Lung microvascular endothelial cell (primary cell): Measurements from ENCODE around the gene DDX1. TPM values are rescaled to one million over a fixed set of nuclear protein-coding genes. Genes with fewer than 3 reads are reported as not detected.

Experiments
- DNase-seq, 2 donors: peaks; one replicate each; pipeline versions ENCODE4 v3.0.0 to v3.0.0-alpha.2; 2010; ENCODE audit warnings: low read depth in 2 of 2
- total RNA-seq: library from RNA; depleted of rRNA; stranded (reverse); fragments of >200 nt; gene quantifications from 2 replicates; pipeline ENCODE4 v1.2.1, GENCODE V29; 2014

Gene DDX1
- total RNA-seq, 1 donor from 2014 or later, result 61.5 TPM

- DNase-seq, result no peak
Observed at GRCh38 chr2:15628899-15629855, 37.5 kb downstream of the DDX1 start.

DNA sequence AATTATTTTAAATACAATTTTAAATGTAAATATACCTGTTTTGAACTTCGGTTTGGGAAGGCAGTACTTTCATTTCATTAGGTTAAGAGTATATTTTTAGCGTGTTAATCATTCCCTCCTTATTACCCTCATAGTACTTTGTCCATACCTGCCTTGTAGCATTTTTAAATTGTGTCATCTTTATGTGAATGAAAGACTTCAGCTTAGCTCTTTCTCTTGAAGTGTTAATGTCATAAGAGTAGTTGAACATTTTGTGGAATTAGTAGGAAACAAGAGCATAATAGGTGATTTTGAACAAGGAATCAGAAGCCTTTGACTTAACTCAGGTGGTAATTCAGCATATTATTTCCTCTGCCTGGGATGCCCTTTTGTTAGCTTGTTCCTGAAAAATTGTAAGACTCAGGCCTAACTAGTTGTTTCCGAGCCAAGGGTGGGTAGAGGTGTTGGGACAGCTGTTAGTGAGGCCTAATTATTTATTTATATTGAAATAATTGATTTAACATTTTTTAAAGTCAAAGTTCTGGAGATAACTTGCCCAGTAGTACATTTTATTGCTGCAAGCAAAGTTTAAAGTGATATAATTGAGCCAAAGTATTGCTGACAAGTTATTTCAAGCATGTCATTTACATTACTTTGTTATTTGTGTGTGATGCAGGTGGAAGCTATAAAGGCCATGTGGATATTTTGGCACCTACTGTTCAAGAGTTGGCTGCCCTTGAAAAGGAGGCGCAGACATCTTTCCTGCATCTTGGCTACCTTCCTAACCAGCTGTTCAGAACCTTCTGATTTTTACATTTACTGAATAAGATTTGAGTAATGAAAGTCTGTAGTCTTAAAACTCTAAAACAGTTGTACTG, 38.7 kb downstream of the DDX1 start:
- DNase-seq, result no peak

DNA sequence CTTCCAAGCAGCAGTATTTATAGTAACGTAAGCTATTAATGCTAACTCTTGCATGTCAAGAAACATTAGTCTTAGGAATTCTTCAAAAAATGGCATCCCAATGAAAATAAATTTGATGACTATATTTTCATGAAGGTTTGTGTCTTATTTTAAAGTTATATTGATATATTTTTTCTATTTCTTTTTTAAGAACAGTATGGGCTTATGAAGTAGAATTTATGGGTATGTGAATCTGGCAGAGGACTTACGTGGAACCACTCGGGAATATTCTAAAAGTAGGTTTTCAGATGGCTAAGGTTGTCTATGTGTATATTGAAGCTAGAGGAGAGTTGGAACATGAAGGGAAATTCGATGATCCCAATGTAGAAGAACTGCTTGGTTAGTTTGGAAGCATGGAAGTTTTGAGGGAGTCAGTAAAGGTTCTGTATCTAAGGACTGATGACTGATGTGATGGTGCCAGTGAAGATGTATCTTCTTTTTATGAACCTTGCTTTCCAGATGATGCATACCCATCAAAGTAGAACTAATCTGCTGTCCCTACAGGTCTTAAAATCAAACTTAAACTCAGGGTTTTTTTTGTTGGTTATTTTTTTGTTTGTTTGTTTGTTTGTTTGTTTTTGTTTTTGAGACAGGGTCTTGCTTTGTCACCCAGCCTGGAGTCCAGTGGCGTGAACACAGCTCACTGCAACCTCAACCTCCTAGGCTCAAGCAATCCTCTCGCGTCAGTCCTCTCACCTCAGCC, 39.5 kb downstream of the DDX1 start:
- DNase-seq, result no peak

GRCh38 chr2:15631883-15632282, 40.2 kb downstream of the DDX1 start:
- no peak for DNase-seq

DNA sequence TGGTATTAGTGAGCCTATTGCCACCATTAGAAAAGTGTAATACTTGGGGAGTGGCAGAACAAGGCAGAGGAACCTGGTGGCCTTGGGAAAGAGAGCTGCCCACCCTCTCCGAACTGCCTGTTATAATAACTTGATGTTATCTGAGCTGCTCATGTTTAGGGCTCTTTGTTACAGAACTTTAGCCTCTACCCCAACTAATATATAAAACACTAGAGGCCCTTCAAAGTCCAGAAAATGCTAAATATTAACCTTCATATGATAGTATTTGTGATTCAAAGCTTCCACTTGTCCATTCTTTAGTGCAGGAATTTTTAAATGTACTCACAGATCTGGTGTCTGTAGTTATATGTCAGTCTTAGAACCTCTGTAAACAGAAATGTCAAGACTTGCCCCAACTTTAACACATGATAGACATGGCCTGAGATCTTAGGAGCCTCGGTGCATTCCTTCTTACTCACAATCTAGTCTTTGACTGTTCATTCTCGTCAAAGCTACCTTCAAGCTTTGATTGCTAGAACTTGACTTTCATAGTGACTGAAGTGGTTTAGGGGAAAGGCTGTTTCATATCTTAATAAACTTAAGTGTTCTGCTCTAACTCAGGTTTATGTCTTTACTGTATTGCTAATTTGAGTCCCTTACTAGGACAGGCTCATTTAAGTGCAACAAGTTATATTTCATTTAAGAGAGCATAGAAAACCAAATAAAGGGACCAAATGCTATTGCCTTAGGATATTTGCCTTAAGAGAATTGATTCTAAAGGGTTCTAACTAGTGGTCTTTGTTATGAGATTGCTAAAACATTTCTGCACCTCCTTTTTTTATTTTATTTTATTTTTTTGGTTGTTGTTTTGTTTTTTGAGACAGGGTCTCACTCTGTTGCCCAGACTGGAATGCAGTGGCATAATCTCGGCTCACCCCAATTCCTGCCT, 41.6 kb downstream of the DDX1 start:
- no peak for DNase-seq

- DNase-seq, result no peak
Observed at GRCh38 chr2:15633971-15634346, 42.3 kb downstream of the DDX1 start.

DNA sequence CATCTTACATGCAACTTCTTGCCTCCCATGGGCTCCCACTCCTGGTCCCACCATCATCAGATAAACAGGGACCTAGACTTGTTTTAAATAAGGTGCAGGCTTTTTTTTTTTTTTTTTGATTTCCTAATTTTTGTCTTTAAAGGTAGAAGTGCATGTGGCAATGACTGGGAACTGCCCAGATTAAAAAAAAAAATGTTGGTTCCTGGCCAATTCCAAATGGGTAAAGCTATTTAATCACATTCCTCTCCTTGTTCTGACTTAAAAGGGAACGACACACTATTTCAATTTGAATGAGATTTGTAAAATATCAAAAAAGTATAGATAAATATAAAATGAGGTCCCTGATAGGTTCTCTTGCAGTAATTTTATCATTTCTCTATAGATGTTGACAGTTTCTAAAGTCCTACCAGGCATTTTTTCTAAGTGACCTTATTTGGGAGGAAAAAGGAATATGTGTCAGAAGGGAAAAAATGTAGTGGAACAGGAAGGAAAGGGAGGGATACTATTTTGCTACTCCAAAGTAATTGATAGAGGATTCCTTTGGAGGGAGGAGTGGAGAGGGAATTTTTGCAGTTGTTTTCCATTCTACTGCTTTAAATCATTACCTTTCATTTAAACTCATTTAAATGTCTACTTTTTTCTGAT, 43.3 kb downstream of the DDX1 start:
- DNase-seq, result peak; percentile 55 to 90

DNA sequence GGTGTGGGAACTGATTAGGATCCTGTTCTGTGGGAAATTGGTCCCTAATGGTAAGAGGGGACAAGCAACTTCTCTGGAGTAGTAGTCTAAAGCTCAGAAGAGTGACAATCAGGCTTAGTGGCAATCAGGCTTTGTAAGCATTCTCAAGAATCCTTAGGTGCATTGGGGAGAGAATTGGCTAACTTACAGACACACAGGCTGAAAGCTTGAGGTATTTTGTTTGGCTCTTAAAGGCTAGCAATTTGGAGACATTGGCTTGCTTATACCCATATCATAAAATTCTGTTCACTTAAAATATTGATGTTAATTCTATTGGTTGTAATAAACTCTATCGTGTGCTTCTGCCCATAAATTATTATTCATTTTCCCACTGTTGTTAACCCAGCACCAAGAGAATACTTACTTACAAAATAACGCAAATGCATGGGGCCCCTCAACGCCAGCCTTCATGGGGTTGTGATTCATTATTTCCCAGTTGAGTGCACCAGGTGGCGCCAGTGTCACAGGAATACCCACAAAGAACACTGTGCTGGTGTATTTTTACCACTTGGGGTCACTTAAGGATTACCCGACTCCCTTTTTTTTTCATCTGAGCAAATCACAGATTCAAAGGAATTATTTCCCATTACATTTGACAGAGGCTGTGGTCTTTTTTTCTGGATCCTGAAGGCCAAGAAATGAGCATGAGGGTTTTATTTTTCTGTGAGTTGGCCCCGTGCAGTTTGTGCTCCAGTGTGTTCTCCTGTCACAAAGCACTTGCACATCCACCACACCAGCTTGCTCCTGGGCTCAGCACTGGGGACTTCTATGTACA, 45.5 kb downstream of the DDX1 start:
- peak; percentile 83 to 92 for DNase-seq

DNA sequence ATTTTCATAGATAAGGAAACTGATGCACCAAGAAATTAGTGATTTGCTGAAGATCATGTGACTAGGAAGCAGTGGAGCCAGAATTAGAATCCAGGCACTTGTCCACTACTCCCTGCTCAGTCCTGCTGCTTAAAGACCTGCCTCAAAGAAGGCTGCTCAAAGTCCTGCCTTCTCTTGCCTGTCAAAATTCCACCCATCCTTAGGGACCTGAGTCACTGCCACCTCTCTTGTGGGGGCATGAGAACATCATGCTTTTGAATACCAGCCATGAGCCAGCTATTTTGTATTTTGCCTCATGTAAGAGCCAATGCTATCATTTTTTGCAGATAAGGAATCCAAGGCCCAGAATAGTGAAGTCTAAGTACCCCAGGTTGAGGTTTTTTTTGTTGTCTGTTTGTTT, 47.1 kb downstream of the DDX1 start:
- DNase-seq, result peak in 1 of 2 donors; percentile 14

DNA sequence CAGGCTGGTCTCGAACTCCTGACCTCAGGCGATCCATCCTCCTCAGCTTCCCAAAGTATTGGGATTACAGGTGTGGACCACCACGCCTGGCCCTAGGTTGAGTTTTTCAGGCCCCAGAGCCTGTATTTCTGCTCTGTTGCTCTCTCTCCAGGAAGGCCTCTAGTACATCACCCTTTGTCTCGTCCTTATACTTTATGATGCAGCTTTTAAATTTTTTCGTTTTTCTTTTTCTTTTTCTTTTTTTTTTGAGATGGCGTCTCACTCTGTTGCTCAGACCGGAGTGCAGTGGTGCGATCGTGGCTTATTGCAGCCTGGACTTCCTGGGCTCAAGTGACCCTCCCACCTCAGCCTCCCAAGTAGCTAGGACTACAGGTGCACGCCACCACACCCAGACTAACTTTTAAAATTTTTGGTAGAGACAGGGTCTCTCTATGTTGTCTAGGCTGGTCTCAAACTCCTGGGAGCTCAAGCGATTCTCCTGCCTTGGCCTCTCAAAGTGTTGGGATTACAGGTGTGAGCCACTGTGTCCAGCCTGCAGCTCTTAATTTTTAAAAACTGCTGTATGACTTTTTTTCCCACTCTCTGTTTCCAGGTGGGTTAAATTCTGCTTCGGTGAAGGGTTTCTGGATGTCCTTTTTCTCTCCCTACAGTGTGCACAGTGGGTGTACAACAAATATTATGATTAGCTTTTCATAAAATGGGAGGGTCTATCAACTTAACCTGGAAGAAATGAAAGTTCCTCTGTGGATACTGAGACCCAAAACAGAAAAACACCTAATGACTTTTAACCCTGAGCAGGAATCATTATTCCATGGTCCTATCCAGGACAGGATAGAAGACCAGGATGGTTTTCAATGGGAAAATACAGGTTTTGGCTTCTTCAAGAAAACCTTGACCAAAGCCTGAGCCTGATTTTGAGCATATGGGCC, 47.9 kb downstream of the DDX1 start:
- no peak for DNase-seq

DNA sequence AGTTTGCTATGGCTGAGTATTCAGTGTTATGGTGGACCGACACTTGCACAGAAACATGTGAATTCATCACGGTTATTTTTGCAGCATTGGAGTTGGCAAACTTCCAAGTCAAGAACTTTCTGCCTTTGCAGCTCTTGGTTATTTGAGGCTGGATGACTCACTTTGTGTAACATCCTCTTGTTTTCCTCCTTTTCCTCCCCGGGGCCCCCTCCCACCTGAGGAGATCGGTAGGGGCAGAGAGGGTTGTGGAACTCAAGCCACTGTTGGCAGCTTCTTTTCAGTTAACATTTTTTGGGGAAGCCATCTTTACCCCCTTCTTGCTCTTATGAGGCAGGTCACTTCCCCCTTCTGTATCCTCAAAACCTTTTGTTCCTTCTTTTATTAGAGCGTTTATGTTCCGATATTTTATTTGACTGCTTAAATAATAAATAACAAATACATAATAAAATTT, 48.6 kb downstream of the DDX1 start:
- DNase-seq, result peak; percentile 96 to 97

- DNase-seq, result no peak
Observed at GRCh38 chr2:15640784-15641183, 49.1 kb downstream of the DDX1 start.

DNA sequence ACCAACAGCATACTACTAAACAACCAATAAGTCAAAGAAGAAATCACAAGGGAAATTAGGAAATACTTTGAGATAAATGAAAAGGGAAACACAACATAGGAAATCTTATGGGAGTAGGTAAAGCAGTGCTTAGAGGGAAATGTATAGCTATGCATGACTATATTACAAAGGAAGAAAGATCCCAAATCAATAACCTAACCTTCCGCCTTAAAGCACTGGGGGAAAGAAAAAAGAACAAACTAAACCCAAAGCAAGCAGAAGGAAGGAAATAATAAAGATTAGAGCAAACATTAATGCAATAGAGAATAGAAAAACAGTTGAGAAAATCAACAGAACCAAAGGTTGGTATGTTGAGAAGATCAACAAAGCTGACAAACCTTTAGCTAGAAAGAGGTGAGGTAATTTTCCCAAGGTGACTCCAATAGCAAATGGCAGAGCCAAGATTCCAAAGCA, 49.9 kb downstream of the DDX1 start:
- no peak for DNase-seq

DNA sequence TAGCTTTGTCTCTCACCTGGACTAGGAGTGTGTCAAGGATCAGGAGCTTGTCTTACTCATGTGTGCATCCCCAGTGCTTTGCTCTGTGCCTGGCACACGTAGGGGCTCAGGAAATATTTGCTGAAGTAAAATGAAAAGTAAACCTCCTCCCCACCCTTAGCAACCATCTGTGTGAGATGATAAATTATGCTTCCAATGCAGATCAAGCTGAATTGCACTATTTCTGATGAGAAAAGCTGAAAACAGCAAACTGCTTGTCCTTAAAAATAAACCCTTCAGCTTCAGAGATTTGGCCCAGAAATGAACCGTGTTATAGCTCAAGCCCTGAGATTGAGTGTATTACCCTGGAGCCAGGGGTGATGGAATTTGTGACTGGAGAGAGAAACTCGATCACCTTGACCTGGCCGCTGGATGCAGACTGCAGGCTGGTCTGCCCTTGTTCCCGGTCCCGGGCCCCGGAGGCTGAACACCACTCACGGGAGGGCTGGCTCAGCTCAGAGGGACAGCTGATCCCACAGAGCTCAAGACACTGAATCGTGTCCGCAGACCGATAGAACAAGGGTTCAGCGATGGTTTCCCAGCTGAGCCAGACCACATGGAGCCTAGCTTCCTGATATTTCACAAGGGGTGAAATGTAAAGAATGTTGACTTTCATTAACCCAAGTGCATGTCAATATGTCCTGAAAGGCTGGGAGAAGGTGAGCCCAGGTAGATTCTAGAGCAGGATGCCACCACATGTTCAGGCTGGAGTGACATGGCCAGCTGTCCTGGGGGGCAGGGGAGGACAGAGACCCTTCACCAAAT, 50.5 kb downstream of the DDX1 start:
- no peak for DNase-seq

- no peak for DNase-seq
Observed at GRCh38 chr2:15642815-15643500, 51.3 kb downstream of the DDX1 start.

DNA sequence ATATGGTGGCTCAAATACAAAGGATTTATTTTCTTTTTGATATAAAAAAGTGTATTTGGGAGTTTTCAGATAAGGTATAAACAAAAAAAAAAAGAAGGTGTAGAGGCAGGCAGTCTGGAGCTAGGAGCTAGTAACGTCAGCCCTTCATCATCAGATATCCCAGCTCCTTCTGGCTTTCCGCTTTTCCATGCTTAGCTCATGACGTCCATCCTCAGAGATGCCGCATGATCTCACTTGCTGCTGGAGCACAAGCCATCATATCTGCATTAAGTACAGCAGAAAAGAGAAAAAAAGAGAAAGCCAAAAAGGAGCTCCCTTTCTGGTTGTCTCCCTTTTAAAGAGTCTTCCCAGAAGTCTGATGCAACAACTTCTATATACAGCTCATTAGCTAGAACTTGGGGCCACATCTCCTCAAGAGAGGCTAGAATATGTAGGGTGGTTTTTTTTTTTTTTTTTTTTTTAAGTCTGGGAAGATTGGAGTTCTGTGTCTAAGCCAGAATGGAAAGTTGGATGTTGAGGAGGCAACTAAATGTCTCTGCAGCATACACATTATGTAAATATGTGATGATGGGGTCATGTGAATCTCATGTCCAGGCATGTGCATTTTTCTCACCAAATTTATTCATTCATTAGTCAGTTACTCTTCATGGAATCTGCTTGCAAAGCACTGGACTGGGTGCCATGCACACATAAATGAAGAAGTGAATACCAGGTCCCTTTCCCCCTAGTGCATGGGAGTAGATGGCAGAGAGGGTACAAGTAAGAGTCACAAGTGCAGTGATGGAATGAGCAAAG, 52.3 kb downstream of the DDX1 start:
- no peak for DNase-seq
